HepG2 (cell line): ENCODE data around the gene ZNF442. TPM values are rescaled to one million over a fixed set of nuclear protein-coding genes. Genes with fewer than 3 reads are reported as not detected.

ENCODE experiments used
- DR1 ChIP-seq: sonication (generic); formaldehyde crosslinking; IDR thresholded peaks from 2 replicates; pipeline ENCODE4 v1.8.0; 2021; ENCODE audit warnings: mild to moderate bottlenecking, missing genetic modification reagents, inconsistent platforms
- ELF3 ChIP-seq: IDR thresholded peaks from 2 replicates; pipeline ENCODE4 v1.6.1; 2016; ENCODE audit warnings: missing genetic modification reagents, missing compliant biosample characterization
- ETV5 ChIP-seq: IDR thresholded peaks from 2 replicates; pipeline ENCODE4 v1.6.1; 2018; ENCODE audit warnings: missing biosample characterization, missing genetic modification reagents, inconsistent platforms, borderline replicate concordance
- HNF4G ChIP-seq, 2 experiments: sonication (generic) in 1 of 2; formaldehyde crosslinking in 1 of 2; IDR thresholded peaks; 2 replicates each; pipeline versions ENCODE4 v1.4.0 to v1.6.1; 2011 to 2020; ENCODE audit warnings: borderline replicate concordance in 2 of 2, low read depth in 2 of 2, mild to moderate bottlenecking in 2 of 2, low read length in 1 of 2, missing genetic modification reagents in 1 of 2, moderate library complexity in 1 of 2
- KLF16 ChIP-seq, 2 experiments: sonication (generic) in 1 of 2; formaldehyde crosslinking in 1 of 2; IDR thresholded peaks; 2 replicates each; pipeline versions ENCODE4 v1.6.1 to v1.8.0; 2016 to 2023; ENCODE audit warnings: missing genetic modification reagents in 2 of 2, missing compliant biosample characterization in 1 of 2
- LCORL ChIP-seq, 2 experiments: fragments of 450-650 bp in 1 of 2; sonication (generic) in 1 of 2; formaldehyde crosslinking in 1 of 2; IDR thresholded peaks; 2 replicates each; pipeline versions ENCODE4 v1.5.0 to v1.6.1; 2017 to 2020; ENCODE audit warnings: antibody characterized with exemption in 1 of 2, missing genetic modification reagents in 1 of 2
- MTA3 ChIP-seq: sonication (generic); formaldehyde crosslinking; IDR thresholded peaks from 2 replicates; pipeline ENCODE4 v1.4.0; 2020; ENCODE audit warnings: missing genetic modification reagents
- SATB2 ChIP-seq: sonication (generic); formaldehyde crosslinking; IDR thresholded peaks from 2 replicates; pipeline ENCODE4 v1.5.0; 2020; ENCODE audit warnings: missing genetic modification reagents
- SOX13 ChIP-seq, 3 experiments: fragments of 450-650 bp in 1 of 3; sonication (generic) in 1 of 3; formaldehyde crosslinking in 1 of 3; IDR thresholded peaks in 2 of 3; conservative IDR thresholded peaks in 1 of 3; 2 replicates each; pipeline versions ENCODE4 v1.5.0 to v1.6.1; 2016 to 2020; ENCODE audit warnings: antibody characterized with exemption in 1 of 3, mild to moderate bottlenecking in 1 of 3, missing compliant biosample characterization in 1 of 3, missing genetic modification reagents in 1 of 3, moderate library complexity in 1 of 3
- STAT5B ChIP-seq: sonication (generic); formaldehyde crosslinking; IDR thresholded peaks from 2 replicates; pipeline ENCODE4 v1.4.0; 2020; ENCODE audit warnings: missing genetic modification reagents
- TMF1 ChIP-seq: sonication (generic); formaldehyde crosslinking; IDR thresholded peaks from 2 replicates; pipeline ENCODE4 v1.8.1; 2022; ENCODE audit warnings: low read depth, missing genetic modification reagents
- XRCC5 ChIP-seq: fragments of 200-400 bp; formaldehyde crosslinking; optimal IDR thresholded peaks from 2 replicates; pipeline ENCODE3; 2017; ENCODE audit warnings: mild to moderate bottlenecking, low read length
- ZBTB20 ChIP-seq: sonication (generic); formaldehyde crosslinking; IDR thresholded peaks from 2 replicates; pipeline ENCODE4 v1.8.1; 2023; ENCODE audit warnings: missing genetic modification reagents, low read depth, mild to moderate bottlenecking, borderline replicate concordance
- ZNF547 ChIP-seq: sonication (generic); formaldehyde crosslinking; IDR thresholded peaks from 2 replicates; pipeline ENCODE4 v1.5.1; 2020; ENCODE audit warnings: mild to moderate bottlenecking, missing genetic modification reagents
- ZNF563 ChIP-seq: sonication (generic); formaldehyde crosslinking; IDR thresholded peaks from 2 replicates; pipeline ENCODE4 v1.8.0; 2022; ENCODE audit warnings: mild to moderate bottlenecking, moderate library complexity, missing genetic modification reagents
- ZNF713 ChIP-seq: sonication (generic); formaldehyde crosslinking; IDR thresholded peaks from 2 replicates; pipeline ENCODE4 v1.4.0; 2020; ENCODE audit warnings: mild to moderate bottlenecking, missing genetic modification reagents
- ZNF720 ChIP-seq: sonication (generic); formaldehyde crosslinking; IDR thresholded peaks from 2 replicates; pipeline ENCODE4 v1.4.0; 2020; ENCODE audit warnings: missing genetic modification reagents
- ZNF768 ChIP-seq: sonication (generic); formaldehyde crosslinking; IDR thresholded peaks from 2 replicates; pipeline ENCODE4 v1.4.0; 2020; ENCODE audit warnings: missing genetic modification reagents
- ZZZ3 ChIP-seq: sonication (generic); formaldehyde crosslinking; IDR thresholded peaks from 2 replicates; pipeline ENCODE4 v1.4.0; 2020; ENCODE audit warnings: missing genetic modification reagents, mild to moderate bottlenecking, borderline replicate concordance
- polyA plus RNA-seq, 8 experiments: library from polyadenylated mRNA; depleted of rRNA in 3 of 8; stranded (reverse) in 7 of 8; unstranded in 1 of 8; fragments of >200 nt; fragmentation: Illumina TruSeq in 4 of 8; extraction: Trizol in 4 of 8; gene quantifications; 2 replicates each; pipeline versions ENCODE4 v1.2.1 to v1.2.3, GENCODE V29; 2011 to 2016; ENCODE audit warnings: low read depth in 4 of 8, missing spikeins in 1 of 8, mixed read lengths in 1 of 8; ENCODE audit not compliant: insufficient read depth in 1 of 8
- total RNA-seq, 5 experiments: library from RNA; depleted of rRNA; stranded (reverse); fragments of >200 nt; fragmentation: Illumina TruSeq; extraction: Trizol; gene quantifications; 2 replicates each; pipeline ENCODE4 v1.2.3, GENCODE V29; 2016; ENCODE audit warnings: low read depth in 1 of 5
- TF ChIP-seq, protein P1 (sequence below): sonication (generic); formaldehyde crosslinking; IDR thresholded peaks from 2 replicates; pipeline ENCODE4 v1.4.0; 2020; ENCODE audit warnings: missing genetic modification reagents, borderline replicate concordance
- TF ChIP-seq, protein P2 (sequence below): IDR thresholded peaks from 2 replicates; pipeline ENCODE4 v1.6.1; 2016; ENCODE audit warnings: mild to moderate bottlenecking
- TF ChIP-seq, protein P3 (sequence below): sonication (generic); formaldehyde crosslinking; IDR thresholded peaks from 2 replicates; pipeline ENCODE4 v1.5.1; 2020; ENCODE audit warnings: mild to moderate bottlenecking, missing genetic modification reagents, borderline replicate concordance

Gene ZNF442
- total and polyA plus RNA-seq, 2 of the 13 experiments (the other 11 are each of a cell fraction or from before 2014, with no cell fraction given): 1.0 to 6.0 TPM

DNA sequence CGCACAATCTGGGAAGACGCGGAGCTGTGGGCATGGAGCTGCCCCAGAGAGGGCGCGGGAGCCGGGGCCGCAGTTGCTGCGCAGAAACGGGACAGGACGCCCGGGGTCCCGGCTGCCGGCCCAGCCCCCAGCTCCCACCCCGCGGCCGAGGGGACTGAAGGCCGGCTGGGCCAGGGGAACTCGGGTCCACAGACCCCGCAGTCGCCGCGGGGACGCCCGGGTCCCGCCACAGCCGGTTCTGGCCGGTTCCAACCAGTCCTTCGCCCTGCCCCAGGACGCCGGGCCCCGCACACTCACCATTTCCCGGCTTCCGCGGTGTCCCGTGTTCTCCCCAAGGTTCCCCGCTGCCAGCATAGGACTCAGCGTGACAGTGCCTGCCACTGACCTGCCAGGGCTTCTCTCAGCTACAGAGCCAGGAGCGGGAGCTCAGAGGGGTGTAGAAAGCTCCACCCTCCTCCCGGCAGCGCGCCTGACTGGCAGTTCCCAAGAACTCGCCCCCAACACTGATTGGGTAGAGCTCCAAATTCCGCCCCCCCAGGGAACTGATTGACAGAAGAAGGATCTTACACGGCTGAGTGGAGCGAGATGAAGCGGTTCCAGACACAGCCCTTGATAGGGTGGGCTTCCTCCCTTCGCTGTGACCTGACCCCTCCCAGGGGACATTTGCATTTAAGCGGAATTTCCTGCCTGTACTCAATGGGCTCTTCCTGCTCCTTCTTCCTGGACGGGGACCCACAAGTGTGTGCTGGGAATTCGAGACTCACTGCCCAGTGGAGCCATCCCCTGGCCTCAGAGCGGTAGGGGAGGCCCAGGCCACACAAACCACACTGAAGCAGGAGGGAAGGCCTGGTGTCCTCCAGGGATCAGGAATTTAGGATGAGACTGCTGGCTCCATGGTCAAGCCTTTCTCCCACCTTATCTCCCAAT lies at the start of gene ZNF442 (continued):
- TF ChIP-seq, protein P1, sequence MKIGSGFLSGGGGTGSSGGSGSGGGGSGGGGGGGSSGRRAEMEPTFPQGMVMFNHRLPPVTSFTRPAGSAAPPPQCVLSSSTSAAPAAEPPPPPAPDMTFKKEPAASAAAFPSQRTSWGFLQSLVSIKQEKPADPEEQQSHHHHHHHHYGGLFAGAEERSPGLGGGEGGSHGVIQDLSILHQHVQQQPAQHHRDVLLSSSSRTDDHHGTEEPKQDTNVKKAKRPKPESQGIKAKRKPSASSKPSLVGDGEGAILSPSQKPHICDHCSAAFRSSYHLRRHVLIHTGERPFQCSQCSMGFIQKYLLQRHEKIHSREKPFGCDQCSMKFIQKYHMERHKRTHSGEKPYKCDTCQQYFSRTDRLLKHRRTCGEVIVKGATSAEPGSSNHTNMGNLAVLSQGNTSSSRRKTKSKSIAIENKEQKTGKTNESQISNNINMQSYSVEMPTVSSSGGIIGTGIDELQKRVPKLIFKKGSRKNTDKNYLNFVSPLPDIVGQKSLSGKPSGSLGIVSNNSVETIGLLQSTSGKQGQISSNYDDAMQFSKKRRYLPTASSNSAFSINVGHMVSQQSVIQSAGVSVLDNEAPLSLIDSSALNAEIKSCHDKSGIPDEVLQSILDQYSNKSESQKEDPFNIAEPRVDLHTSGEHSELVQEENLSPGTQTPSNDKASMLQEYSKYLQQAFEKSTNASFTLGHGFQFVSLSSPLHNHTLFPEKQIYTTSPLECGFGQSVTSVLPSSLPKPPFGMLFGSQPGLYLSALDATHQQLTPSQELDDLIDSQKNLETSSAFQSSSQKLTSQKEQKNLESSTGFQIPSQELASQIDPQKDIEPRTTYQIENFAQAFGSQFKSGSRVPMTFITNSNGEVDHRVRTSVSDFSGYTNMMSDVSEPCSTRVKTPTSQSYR (CRISPR knock-in tag): no peak
- TF ChIP-seq ZNF720 (no peak), ZNF547 (CRISPR knock-in tag) (peak; percentile 75), XRCC5 (peak; percentile 86), LCORL (IDR thresholded peaks at IDR 0.05) (no peak), LCORL (CRISPR knock-in tag; IDR thresholded peaks at IDR 0.05) (peak; percentile 33; the same call in 1 of the 2 replicates), ELF3 (peak; percentile 91), ZNF768 (CRISPR knock-in tag) (no peak), MTA3 (CRISPR knock-in tag) (no peak), ZNF713 (CRISPR knock-in tag) (no peak), STAT5B (no peak; the same call in 1 of the 2 replicates), DR1 (CRISPR knock-in tag) (peak; percentile 90), ZBTB20 (CRISPR knock-in tag) (no peak; the same call in 1 of the 2 replicates), HNF4G (IDR thresholded peaks at IDR 0.05; ENCODE audit: borderline replicate concordance, low read depth, low read length) (no peak), HNF4G (CRISPR knock-in tag; IDR thresholded peaks at IDR 0.05; ENCODE audit: borderline replicate concordance, low read depth) (no peak), SOX13 (IDR thresholded peaks at IDR 0.05) (no peak), SOX13 (CRISPR knock-in tag; conservative IDR thresholded peaks at IDR 0.05 in 1 of 2, IDR thresholded peaks at IDR 0.05 in 1 of 2) (peak in 1 of 2 experiments; percentile 39; a peak in 1 of 4 replicates), ETV5 (CRISPR knock-in tag) (peak; percentile 48; the same call in 1 of the 2 replicates), KLF16 (CRISPR knock-in tag; IDR thresholded peaks at IDR 0.05) (peak in 1 of 2 experiments; percentile 74; a peak in 2 of 4 replicates), ZNF563 (CRISPR knock-in tag) (peak; percentile 72; the same call in 1 of the 2 replicates), ZZZ3 (0 out of 2 replicates have a peak, but pooled peaks have one; percentile 47), TMF1 (CRISPR knock-in tag) (peak; percentile 80; the same call in 1 of the 2 replicates), SATB2 (CRISPR knock-in tag) (no peak)
- TF ChIP-seq, protein P2, sequence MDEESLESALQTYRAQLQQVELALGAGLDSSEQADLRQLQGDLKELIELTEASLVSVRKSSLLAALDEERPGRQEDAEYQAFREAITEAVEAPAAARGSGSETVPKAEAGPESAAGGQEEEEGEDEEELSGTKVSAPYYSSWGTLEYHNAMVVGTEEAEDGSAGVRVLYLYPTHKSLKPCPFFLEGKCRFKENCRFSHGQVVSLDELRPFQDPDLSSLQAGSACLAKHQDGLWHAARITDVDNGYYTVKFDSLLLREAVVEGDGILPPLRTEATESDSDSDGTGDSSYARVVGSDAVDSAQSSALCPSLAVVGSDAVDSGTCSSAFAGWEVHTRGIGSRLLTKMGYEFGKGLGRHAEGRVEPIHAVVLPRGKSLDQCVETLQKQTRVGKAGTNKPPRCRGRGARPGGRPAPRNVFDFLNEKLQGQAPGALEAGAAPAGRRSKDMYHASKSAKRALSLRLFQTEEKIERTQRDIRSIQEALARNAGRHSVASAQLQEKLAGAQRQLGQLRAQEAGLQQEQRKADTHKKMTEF (CRISPR knock-in tag): peak; percentile 65
- TF ChIP-seq, protein P3, sequence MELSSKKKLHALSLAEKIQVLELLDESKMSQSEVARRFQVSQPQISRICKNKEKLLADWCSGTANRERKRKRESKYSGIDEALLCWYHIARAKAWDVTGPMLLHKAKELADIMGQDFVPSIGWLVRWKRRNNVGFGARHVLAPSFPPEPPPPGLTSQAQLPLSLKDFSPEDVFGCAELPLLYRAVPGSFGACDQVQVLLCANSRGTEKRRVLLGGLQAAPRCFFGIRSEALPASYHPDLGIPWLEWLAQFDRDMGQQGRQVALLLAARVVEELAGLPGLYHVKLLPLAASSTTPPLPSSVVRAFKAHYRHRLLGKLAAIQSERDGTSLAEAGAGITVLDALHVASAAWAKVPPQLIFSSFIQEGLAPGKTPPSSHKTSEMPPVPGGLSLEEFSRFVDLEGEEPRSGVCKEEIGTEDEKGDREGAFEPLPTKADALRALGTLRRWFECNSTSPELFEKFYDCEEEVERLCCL (CRISPR knock-in tag): no peak
